Inflammatory macrophage treated with lipopolysaccharide for 1 hour (primary cell): Measurements from ENCODE around the gene IQGAP2.
"Not testable (repeated sequence)": the region's sequence is repeated elsewhere in the genome, so short reads cannot be mapped to it uniquely, and the experiment has no call there.

Experiments used
- DNase-seq, 2 donors: peaks; one replicate each; pipeline ENCODE4 v3.0.0-alpha.2; 2020 to 2022

Gene IQGAP2

DNA sequence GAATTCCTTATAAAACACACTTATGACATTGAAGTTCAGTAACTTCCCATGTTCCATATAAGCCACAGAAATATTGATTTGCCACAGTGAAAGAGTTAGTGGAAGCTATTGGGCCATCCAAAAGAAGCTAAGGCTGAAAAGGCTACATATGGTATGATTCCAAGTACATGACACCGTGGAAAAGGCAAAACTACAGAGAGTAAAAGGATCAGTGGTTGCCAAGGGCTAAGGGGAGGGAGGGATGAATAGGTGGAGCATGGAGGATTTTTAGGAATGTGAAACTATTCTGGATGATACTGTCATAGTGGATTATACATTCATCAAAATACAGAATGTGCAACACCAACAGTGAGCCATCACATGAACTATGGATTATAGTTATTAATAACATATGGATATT lies 110.4 kb downstream of the IQGAP2 start:
- no peak for DNase-seq

GRCh38 chr5:76514292-76514691 lies 111.2 kb downstream of the IQGAP2 start:
- no peak for DNase-seq

GRCh38 chr5:76514713-76515112 lies 111.6 kb downstream of the IQGAP2 start:
- DNase-seq, result no peak

GRCh38 chr5:76517334-76517733 lies 114.2 kb downstream of the IQGAP2 start:
- no peak for DNase-seq

DNA sequence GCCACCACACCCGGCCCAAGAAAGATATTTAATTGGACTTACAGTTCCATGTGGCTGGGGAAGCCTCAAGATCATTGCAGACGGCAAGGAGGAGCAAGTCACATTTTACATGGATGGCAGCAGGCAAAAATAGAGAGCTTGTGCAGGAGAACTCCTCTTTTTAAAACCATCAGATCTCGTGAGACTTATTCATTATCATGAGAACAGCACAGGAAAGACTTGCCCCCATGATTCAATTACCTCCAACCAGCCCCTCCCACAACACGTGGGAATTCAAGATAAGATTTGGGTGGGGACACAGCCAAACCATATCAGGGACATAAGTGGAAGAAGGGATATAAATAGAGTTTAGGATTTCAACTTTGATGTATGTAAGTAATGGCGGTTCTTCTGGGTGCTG lies 115.2 kb downstream of the IQGAP2 start:
- not testable (repeated sequence) for DNase-seq

DNA sequence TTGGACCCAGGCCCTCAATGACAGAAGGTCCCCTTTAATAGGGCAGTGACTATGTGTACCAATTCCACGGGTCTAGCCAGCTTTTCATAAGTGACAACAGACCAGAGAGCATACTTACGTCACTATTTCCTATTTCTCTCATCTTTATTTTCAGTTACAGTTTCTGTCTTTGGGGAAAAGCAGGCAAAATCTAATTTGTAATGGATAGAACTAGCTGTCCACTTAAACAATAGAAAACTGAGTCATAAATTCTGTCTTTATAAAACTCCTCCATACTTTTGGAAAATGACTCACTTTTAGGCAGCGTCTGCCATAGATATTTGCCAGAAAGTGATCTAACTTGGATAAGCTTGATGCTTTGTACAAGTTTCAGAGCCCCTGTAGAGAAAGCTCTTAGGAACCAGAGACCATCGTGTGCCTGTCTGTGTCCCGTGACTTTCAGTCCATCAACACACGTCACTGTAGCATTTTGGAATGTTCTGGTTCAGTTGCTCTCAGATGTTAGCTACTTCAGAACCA lies 118.2 kb downstream of the IQGAP2 start:
- DNase-seq, result peak; percentile 72 to 77

DNA sequence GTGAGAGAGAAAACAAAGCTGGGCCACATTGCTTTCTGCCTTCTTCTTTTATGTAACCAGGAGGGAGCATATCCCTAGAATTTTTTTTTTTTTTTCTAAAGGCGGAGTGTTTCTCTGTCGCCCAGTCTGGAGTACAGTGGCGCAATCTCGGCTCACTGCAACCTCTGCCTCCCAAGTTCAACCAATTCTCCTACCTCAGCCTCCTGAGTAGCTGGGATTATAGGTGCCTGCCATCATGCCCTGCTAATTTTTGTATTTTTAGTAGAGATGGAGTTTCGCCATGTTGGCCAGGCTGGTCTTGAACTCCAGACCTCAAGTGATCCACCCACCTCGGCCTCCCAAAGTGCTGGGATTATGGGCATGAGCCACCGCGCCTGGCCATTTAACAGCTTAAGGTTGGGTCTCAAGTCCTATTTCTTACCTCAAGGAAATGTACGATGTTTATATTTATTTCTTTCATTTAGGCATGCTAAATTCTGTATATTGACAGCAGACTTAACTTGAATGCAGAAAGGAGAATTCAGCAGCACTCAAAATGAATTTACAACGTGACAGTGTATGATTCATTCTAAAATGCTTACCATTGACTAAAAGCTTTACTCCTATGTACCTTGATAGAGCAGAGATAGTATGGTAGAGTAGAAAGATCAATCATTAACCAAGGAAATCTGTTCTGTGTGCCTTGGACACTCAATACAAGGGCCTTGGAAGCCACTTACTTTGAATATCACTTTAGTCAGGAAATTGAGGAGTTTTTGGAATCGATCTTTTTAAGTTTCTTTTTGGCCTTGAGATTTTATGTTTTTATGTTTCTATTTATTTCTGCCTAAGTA lies 119.2 kb downstream of the IQGAP2 start:
- no peak for DNase-seq

DNA sequence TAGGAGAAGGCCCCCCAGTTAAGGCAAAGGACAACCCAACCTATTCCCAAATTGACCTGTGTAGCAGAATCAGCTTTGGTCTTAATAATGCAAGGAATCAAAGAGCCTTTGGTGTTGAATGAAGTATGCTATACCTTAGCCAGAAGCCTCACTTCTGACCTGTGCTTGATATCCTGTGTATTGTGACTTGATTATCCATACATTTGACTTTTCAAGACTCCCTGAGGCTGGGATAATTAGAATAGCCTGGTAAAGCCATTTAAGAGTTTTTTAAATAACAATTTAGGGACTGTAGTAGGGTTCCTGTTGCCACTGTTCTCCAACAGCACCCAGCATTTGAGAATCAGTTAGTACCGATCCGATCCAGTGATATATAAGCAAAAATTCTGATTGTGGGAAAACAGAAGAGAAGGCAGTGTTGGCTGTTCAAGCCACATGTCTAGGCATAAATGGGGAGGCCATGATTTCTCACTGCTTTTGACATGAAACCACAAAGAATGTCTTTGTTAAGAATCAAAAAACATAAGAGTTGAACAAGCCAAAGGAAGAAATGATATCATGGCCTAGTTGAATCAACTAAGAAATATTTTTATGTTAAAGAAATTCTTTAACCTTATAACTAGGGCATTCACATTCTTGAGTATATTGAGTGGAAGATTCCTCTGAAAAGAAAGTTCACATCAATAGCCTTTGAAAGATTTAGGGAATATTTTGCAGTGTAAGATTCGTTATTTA lies 121.2 kb downstream of the IQGAP2 start:
- no peak for DNase-seq

DNA sequence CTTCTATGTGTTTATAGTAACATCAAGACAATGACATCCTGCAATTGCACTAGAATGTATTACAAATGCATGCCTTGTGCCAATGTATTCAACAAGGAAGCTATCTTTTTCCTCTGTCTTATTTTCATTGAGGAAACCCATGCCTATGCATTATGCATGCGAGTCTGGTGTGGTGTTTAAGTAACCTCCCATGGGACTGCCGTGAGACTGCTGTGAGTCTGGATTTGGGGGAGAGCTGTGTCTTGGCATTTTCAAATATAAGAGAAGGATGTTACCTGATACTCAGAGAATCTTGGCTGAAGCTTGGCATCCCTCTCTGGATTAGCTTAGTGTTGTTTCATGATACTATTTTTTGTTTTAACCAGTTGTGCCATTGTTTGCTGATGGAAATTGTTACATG lies 121.8 kb downstream of the IQGAP2 start:
- DNase-seq, result no peak

- no peak for DNase-seq
Measured at GRCh38 chr5:76525956-76526355, 122.9 kb downstream of the IQGAP2 start.

DNA sequence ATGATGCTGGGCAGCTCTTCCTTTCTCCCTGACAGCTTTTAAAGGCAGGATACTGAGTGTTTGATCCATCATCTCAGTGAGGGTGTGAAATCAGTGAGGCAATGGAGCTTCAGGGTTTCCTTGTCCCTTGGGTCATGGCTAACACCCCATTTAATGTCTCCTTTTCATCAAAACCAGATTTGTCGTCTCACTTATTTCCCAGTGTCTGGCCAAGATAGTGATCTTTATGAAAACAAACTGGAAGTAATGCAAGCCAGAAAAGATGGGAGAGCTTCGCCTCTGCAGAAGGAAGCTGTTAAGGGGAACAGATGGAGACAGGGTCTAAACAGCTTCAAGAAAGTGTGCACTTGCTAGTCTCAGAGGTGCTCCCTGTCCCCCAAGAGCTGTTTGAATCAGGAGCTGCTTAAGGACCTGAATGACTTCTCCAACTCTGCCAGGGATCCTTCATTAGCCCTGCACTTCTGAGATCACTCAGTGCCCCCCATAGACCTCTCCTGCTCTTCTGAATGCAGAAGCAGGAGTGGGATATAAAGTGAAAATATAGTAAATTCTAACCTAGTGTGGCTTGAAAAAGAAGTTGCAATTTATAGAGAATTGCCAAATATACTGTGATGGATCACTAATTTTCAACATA lies 124.0 kb downstream of the IQGAP2 start:
- no peak for DNase-seq

DNA sequence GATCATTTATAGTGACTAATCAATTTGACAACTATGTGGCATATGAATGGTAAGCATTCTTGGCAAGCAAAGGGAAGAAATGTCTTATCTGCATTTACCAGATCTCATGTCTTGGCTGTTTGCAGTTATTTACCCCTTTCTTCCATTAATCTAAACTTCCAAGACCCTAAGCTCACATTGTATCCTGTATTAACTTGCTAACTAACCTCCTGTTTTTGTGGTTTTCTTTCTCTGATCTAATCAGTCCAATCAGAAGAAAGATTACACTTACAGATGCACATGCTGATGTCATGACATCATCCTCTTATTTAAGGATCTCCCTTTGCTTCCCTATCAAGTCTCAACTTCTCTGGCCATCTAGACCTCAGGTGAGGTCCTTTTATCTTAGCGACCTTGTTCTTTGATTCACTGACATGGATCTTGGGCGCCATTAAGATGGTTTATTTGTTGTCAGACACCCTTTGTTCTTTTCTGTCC lies 124.6 kb downstream of the IQGAP2 start:
- DNase-seq, result no peak

- DNase-seq, result no peak
Measured at GRCh38 chr5:76528547-76529331, 125.7 kb downstream of the IQGAP2 start.

DNA sequence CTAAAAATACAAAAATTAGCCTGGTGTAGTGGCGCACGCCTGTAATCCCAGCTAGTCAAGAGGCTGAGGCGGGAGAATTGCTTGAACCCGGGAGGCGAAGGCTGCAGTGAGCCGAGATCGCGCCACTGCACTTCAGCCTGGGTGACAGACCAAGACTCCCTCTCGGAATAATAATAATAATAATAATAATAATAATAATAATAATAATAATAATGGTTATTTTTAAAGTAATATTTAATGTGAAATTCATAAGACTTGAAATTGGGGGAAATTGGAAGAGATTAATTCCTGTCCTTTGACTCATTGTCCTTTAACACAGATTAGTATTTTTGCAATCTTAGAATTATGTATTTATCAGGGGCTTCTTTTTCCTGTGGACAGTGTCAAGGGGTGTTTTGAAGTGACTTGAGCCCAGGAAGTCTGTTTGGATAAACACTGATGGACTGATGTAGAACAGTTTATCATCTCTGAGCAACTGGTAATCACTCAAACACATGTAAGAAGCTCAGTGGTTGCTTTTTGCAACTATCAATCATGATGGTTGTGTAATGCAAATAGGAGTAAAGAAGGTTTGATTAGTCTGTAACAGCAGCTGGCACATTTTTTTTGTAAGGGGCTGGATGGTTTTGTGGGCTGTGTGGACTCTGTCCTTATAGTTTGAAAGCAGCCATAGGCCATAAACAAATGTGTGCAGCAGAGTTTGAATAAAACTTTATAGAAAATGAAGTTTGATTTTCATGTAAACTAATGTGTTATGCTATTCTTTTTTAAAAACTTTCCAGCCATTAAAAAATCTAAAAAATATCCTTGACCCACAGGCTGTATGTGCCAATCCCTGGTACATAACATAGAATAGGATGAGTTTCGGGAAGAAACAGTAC lies 126.6 kb downstream of the IQGAP2 start:
- no peak for DNase-seq

GRCh38 chr5:76532052-76532451 lies 129.0 kb downstream of the IQGAP2 start:
- no peak for DNase-seq

DNA sequence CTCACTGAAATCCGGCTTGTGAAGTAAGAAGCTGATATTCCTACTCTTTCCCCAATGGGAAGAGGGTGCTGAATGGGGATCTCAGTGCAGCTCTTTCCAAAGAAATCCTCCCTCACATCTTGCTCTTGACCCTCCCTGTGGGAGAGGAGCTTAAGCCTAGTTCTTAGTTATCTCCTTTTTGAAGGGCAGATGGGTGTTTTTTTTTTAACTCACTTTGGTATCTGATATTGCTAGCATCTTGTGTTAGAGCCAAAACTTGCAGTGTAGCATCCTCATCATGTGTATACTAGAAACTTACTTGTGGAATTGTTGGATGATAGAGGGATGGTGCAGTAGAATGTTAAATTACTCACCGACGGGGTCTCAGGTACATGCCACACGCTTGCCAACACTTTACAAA lies 129.9 kb downstream of the IQGAP2 start:
- no peak for DNase-seq

DNA sequence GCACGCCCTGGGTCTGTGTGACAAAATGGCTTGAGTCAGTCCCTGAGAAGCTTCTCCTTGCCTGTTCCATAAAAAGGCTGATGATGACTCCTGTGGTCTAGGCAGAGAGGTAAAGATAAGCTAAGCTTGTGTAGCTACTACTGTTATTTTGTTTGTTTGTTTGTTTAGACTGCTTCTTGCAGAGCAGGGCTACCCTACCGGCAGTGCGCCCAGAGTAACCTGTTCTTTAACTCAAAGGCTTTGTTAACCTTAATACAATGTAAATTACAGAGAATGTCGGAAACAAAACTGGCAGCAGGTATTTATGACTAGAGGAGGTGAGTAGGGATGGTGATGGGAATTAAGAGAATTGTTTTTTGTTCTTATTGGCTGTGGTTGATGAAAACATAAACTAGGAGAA lies 132.5 kb downstream of the IQGAP2 start:
- DNase-seq, result no peak

- DNase-seq, result no peak
Measured at GRCh38 chr5:76537073-76537543, 134.0 kb downstream of the IQGAP2 start.

DNA sequence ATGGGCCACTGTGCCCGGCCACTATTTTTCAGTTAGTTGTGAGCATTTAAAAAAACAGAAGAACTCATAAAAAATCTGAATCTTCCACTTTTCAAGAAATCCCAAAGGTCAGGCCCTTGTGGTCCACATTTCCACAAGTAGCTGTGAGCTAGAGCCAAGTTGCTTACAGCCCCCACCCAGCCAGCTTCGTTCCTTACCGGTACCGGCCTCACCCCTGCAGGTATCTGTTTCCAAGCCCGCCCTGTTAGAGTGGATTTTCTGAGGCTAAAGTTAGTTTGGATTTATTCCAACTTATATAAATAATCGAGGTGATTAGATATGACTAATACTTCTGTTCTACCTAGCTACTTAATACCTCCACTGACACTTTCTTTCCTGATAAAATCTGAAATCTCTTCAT lies 139.2 kb downstream of the IQGAP2 start:
- no peak for DNase-seq

- DNase-seq, result peak; percentile 80 to 85
Measured at GRCh38 chr5:76542887-76543690, 140.0 kb downstream of the IQGAP2 start.
